ENCODE data around the gene PCDHA12.
"Not testable (repeated sequence)": the region's sequence is repeated elsewhere in the genome, so short reads cannot be mapped to it uniquely, and the experiment has no call there.

Gene PCDHA12

GRCh38 chr5:140857177-140857986 is 17.7 kb upstream of the PCDHA12 start:
- no peak for DNase-seq

- no peak for DNase-seq
Measured at GRCh38 chr5:140857987-140858240, 17.2 kb upstream of the PCDHA12 start.

GRCh38 chr5:140862441-140863295 is 12.4 kb upstream of the PCDHA12 start:
- no peak for DNase-seq

- DNase-seq: no peak
Measured at GRCh38 chr5:140868721-140869554, 6.2 kb upstream of the PCDHA12 start, which contains the start of gene PCDHA11. Gene PCDHA11, plus strand, starts transcription at chr5:140868957. Its CDS starts 147 bp downstream, at chr5:140869104.

GRCh38 chr5:140869555-140869886 is 5.6 kb upstream of the PCDHA12 start:
- no peak for DNase-seq

- DNase-seq: no peak
Measured at GRCh38 chr5:140870221-140871201, 4.6 kb upstream of the PCDHA12 start.

- DNase-seq: not testable (repeated sequence)
Measured at GRCh38 chr5:140876541-140877261, 1.6 kb downstream of the PCDHA12 start.

GRCh38 chr5:140877262-140877581 is 2.1 kb downstream of the PCDHA12 start:
- DNase-seq: no peak

- no peak for DNase-seq
Measured at GRCh38 chr5:140881889-140882590, 6.9 kb downstream of the PCDHA12 start, which contains the start of gene PCDHA13. Gene PCDHA13, plus strand, starts transcription at chr5:140882124. Its CDS starts 145 bp downstream, at chr5:140882269.

- no peak for DNase-seq
Measured at GRCh38 chr5:140882591-140882899, 7.4 kb downstream of the PCDHA12 start.

GRCh38 chr5:140883373-140883772 is 8.3 kb downstream of the PCDHA12 start:
- DNase-seq: no peak

GRCh38 chr5:140883927-140884697 is 9.0 kb downstream of the PCDHA12 start:
- DNase-seq: no peak

- no peak for DNase-seq
Measured at GRCh38 chr5:140916325-140916724, 41.2 kb downstream of the PCDHA12 start.

- no peak for DNase-seq
Measured at GRCh38 chr5:140923601-140924000, 48.5 kb downstream of the PCDHA12 start.

GRCh38 chr5:140925806-140926442 is 50.8 kb downstream of the PCDHA12 start, which contains the start of gene PCDHAC1:
Gene PCDHAC1, plus strand, starts transcription at chr5:140926299. Its CDS starts 594 bp downstream, at chr5:140926893.
- peak; percentile 53 for DNase-seq

- DNase-seq: peak; percentile 60
Measured at GRCh38 chr5:140926443-140927227, 51.5 kb downstream of the PCDHA12 start.

- no peak for DNase-seq
Measured at GRCh38 chr5:140927228-140927573, 52.1 kb downstream of the PCDHA12 start.
